ENCODE measurements around the gene HINT3. TPM values are rescaled to one million over a fixed set of nuclear protein-coding genes. Genes with fewer than 3 reads are reported as not detected.

The HINT3 gene
- total and polyA plus RNA-seq, 2 of the 13 experiments (the other 11 are each of a cell fraction or from before 2014, with no cell fraction given) = 3.1 to 22.8 TPM

- TF ChIP-seq ZNF562 (CRISPR knock-in tag; IDR thresholded peaks at IDR 0.05; ENCODE audit: borderline replicate concordance) (no peak), RBM39 (IDR thresholded peaks at IDR 0.05; ENCODE audit: low read depth, low read length, poor library complexity, severe bottlenecking) (no peak), ZNF777 (CRISPR knock-in tag; IDR thresholded peaks at IDR 0.05) (no peak), DRAP1 (CRISPR knock-in tag; IDR thresholded peaks at IDR 0.05) (no peak), ZNF878 (CRISPR knock-in tag; IDR thresholded peaks at IDR 0.05) (no peak), FOXK1 (CRISPR knock-in tag; IDR thresholded peaks at IDR 0.05; ENCODE audit: borderline replicate concordance, low read depth) (no peak), ZNF264 (CRISPR knock-in tag; IDR thresholded peaks at IDR 0.05) (no peak), MTA1 (CRISPR knock-in tag; IDR thresholded peaks at IDR 0.05; ENCODE audit: borderline replicate concordance) (no peak), ATF4 (CRISPR knock-in tag; IDR thresholded peaks at IDR 0.05) (no peak), THAP7 (CRISPR knock-in tag; IDR thresholded peaks at IDR 0.05) (no peak), SOX13 (IDR thresholded peaks at IDR 0.05) (no peak), SOX13 (CRISPR knock-in tag; conservative IDR thresholded peaks at IDR 0.05 in 1 of 2, IDR thresholded peaks at IDR 0.05 in 1 of 2) (no peak), EHMT2 (IDR thresholded peaks at IDR 0.05; ENCODE audit: borderline replicate concordance, low read depth, low read length) (no peak), CC2D1A (CRISPR knock-in tag; IDR thresholded peaks at IDR 0.05) (no peak), SIX4 (CRISPR knock-in tag; IDR thresholded peaks at IDR 0.05) (no peak), ARID3A (IDR thresholded peaks at IDR 0.05; ENCODE audit: low read depth, low read length) (no peak), ZNF710 (CRISPR knock-in tag; IDR thresholded peaks at IDR 0.05; ENCODE audit: borderline replicate concordance) (no peak), GATAD1 (CRISPR knock-in tag; IDR thresholded peaks at IDR 0.05) (no peak), SP4 (CRISPR knock-in tag; IDR thresholded peaks at IDR 0.05) (no peak), MLX (CRISPR knock-in tag; IDR thresholded peaks at IDR 0.05) (no peak), ZNF597 (CRISPR knock-in tag; IDR thresholded peaks at IDR 0.05) (no peak), ZNF703 (CRISPR knock-in tag; IDR thresholded peaks at IDR 0.05; ENCODE audit: borderline replicate concordance) (no peak), TAF1 (CRISPR knock-in tag; IDR thresholded peaks at IDR 0.05) (no peak), KDM1A (CRISPR knock-in tag; IDR thresholded peaks at IDR 0.05) (no peak), ZNF225 (CRISPR knock-in tag; IDR thresholded peaks at IDR 0.05) (no peak)
Observed at GRCh38 chr6:125985522-125985921, 29.0 kb downstream of the HINT3 start (continued).
